B cell (primary cell): ENCODE data around the gene TPST1. TPM values are rescaled to one million over a fixed set of nuclear protein-coding genes. Genes with fewer than 3 reads are reported as not detected.

ENCODE experiments used
- ATAC-seq: fragments of 200-7000 bp; cut with Tn5 transposase; one replicate; pipeline ENCODE4 v1.10.0; 2021; ENCODE audit warnings: low read depth, mild to moderate bottlenecking, moderate number of reproducible peaks, moderate library complexity
- CTCF ChIA-PET: fragments of 350-600 bp; sonication (Branson Sonifier 250); formaldehyde crosslinking; loops from one replicate; lab custom pipeline; 2021; ENCODE audit warnings: antibody characterized with exemption, inconsistent platforms; lab: Charles Lee
- POLR2A ChIA-PET: fragments of 350-600 bp; sonication (Branson Sonifier 250); formaldehyde crosslinking; loops from one replicate; lab custom pipeline; 2021; ENCODE audit warnings: antibody characterized with exemption; lab: Charles Lee
- DNase-seq: peaks from one replicate; pipeline ENCODE4 v3.0.0; 2013
- H2AFZ ChIP-seq: 2 replicates; pipeline ENCODE4 v1.6.1; 2012; ENCODE audit warnings: mild to moderate bottlenecking, low read depth, low read length; ENCODE audit not compliant: insufficient read depth, poor library complexity, severe bottlenecking
- H3K27ac ChIP-seq, 2 donors: 1 replicate in 1 of 2; 2 replicates in 1 of 2; pipeline ENCODE4 v1.5.1; 2012 to 2013; ENCODE audit warnings: low read length in 2 of 2, mild to moderate bottlenecking in 2 of 2, moderate library complexity in 1 of 2
- H3K27me3 ChIP-seq, 4 experiments: fragments of 200-600 bp in 1 of 4; sonication (generic) in 1 of 4; replicated peaks in 1 of 4; 1 replicate in 2 of 4; 2 replicates in 2 of 4; pipeline versions ENCODE4 v1.6.1 to v1.7.0; 2013 to 2016; ENCODE audit warnings: low read length in 3 of 4, mild to moderate bottlenecking in 2 of 4, mixed read lengths in 1 of 4, moderate library complexity in 1 of 4; ENCODE audit not compliant: insufficient read depth in 4 of 4, control insufficient read depth in 3 of 4; ENCODE audit errors: control extremely low read depth in 1 of 4
- H3K36me3 ChIP-seq, 2 experiments: replicated peaks in 1 of 2; 1 replicate in 1 of 2; 2 replicates in 1 of 2; pipeline versions ENCODE4 v1.6.1 to v1.7.1; 2013; ENCODE audit warnings: low read length in 1 of 2; ENCODE audit not compliant: insufficient read depth in 2 of 2, control insufficient read depth in 1 of 2; ENCODE audit errors: control extremely low read depth in 1 of 2, extremely low read depth in 1 of 2
- H3K4me1 ChIP-seq, 2 donors: fragments of 200-600 bp in 1 of 2; sonication (generic) in 1 of 2; 1 replicate in 1 of 2; 2 replicates in 1 of 2; pipeline versions ENCODE4 v1.5.1 to v1.6.1; 2013 to 2017; ENCODE audit warnings: low read length in 2 of 2; ENCODE audit not compliant: control insufficient read depth in 2 of 2, insufficient read depth in 2 of 2
- H3K4me2 ChIP-seq: replicated peaks from 2 replicates; pipeline ENCODE3; 2012; ENCODE audit warnings: mild to moderate bottlenecking, low read depth, low read length; ENCODE audit not compliant: poor library complexity, severe bottlenecking
- H3K4me3 ChIP-seq, 5 experiments: fragments of 200-600 bp in 1 of 5; sonication (generic) in 1 of 5; 1 replicate in 3 of 5; 2 replicates in 2 of 5; pipeline versions ENCODE4 v1.5.1 to v1.7.0; 2011 to 2016; ENCODE audit warnings: low read length in 4 of 5, mild to moderate bottlenecking in 4 of 5, low read depth in 2 of 5, control low read depth in 1 of 5, moderate library complexity in 1 of 5; ENCODE audit not compliant: insufficient read depth in 1 of 5; ENCODE audit errors: control extremely low read depth in 1 of 5, extremely low read depth in 1 of 5
- H3K79me2 ChIP-seq: fragments of 200-600 bp; sonication (generic); one replicate; pipeline ENCODE4 v1.6.0; 2016; ENCODE audit warnings: low read length; ENCODE audit not compliant: control insufficient read depth, insufficient read depth
- H3K9ac ChIP-seq: fragments of 200-600 bp; sonication (generic); 2 replicates; pipeline ENCODE4 v1.6.1; 2017; ENCODE audit warnings: mild to moderate bottlenecking, low read length, moderate library complexity
- H3K9me3 ChIP-seq, 3 donors: one replicate each; pipeline versions ENCODE4 v1.6.1 to v1.7.1; 2013; ENCODE audit warnings: low read length in 2 of 3; ENCODE audit not compliant: control insufficient read depth in 2 of 3, insufficient read depth in 1 of 3; ENCODE audit errors: control extremely low read depth in 1 of 3
- H4K20me1 ChIP-seq: 2 replicates; pipeline ENCODE4 v1.6.0; 2012; ENCODE audit warnings: mild to moderate bottlenecking, low read length; ENCODE audit not compliant: insufficient read depth, control insufficient read depth, poor library complexity, severe bottlenecking
- H3K27ac Mint-ChIP-seq: one replicate; pipeline ENCODE4 v1.8.0; 2021; ENCODE audit warnings: mixed read lengths
- H3K27me3 Mint-ChIP-seq: one replicate; pipeline ENCODE4 v1.8.0; 2021; ENCODE audit warnings: mixed read lengths
- H3K4me1 Mint-ChIP-seq: one replicate; pipeline ENCODE4 v1.8.0; 2021; ENCODE audit warnings: mixed read lengths
- H3K4me3 Mint-ChIP-seq: one replicate; pipeline ENCODE4 v1.8.0; 2021; ENCODE audit warnings: mixed read lengths
- H3K9me3 Mint-ChIP-seq: one replicate; pipeline ENCODE4 v1.8.0; 2022; ENCODE audit warnings: mixed read lengths; ENCODE audit not compliant: insufficient read depth
- EZH2 ChIP-seq: IDR thresholded peaks from 2 replicates; pipeline ENCODE4 v1.6.1; 2012; ENCODE audit warnings: borderline replicate concordance, low read depth, mild to moderate bottlenecking, moderate library complexity, low read length; ENCODE audit not compliant: insufficient read depth, poor library complexity, severe bottlenecking
- WGBS: methylation state at CpG from one replicate; pipeline ENCODE4 v1.1.5; 2013; ENCODE audit warnings: missing lambda C conversion rate; ENCODE audit not compliant: insufficient coverage; 5-methylcytosine and 5-hydroxymethylcytosine counted together
- intact Hi-C: fragments of 100-400 bp; cut with micrococcal nuclease; formaldehyde crosslinking; loops from one replicate; pipeline ENCODE4 v1.10.0; 2022
- polyA plus RNA-seq: library from polyadenylated mRNA; depleted of rRNA; stranded (reverse); fragments of >200 nt; gene quantifications from 2 replicates; pipeline ENCODE4 v1.2.3, GENCODE V29; 2012
- total RNA-seq, 2 donors: library from RNA; stranded (reverse); fragments of 120-200 nt in 1 of 2; gene quantifications; 1 replicate in 1 of 2; 2 replicates in 1 of 2; pipeline versions ENCODE4 v1.2.3 to v1.2.4, GENCODE V29; 2013 to 2022
- TF ChIP-seq, protein P1 (sequence below): fragments of 200-600 bp; IDR thresholded peaks from one replicate; pipeline ENCODE4 v1.8.0; 2022; ENCODE audit warnings: antibody characterized with exemption, mild to moderate bottlenecking

The TPST1 gene
- total and polyA plus RNA-seq, 2 donors (not counting 1 experiment from before 2014, with no cell fraction given): 13.0 to 17.0 TPM

DNA sequence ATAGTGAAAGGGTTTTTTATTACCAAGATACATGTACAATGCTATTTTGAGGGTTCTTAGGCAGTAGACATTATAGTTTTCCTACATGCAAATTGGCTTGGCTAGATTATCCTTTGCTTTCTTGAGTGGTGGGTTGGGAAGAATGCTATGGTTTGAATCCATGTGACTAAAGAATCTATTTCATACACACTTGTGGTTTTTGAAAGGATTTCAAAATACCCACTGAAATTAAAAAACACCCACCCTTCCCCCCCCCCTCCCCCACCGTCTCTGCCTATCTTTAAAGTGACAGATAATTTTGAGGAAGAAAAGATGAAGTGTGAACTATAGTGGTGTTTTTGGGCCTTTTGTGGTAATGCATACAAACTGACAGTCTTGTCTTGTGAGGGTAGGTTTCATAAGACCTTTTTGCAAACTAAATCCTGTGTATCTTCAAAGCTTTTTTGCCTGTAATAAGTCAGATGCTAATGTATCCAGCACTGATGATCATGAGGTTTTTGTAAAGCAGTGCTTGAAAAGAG lies 90.9 kb downstream of the TPST1 start:
- ATAC-seq: no peak
- CTCF ChIA-PET: no interaction called here
- peaks cover 12% of the 10 kb centered on the region for H3K4me1 Mint-ChIP-seq

DNA sequence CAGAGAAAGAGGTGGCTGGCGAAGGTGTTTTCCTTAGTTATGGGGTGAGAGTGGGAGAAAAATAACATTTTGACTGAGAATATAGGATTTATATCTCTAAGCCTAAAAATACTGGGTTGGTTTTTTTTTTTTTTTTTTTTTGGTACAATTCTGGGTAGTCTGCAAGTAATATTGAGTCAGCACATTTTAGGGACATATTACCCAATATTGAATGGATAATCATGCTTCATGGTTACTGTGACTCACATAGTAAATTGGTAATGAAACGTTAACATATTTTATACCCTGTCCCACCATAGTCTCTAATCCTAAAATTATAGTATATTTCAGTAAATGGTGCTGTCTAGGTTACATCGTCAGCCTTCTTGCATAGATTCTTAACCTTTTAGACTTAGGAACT lies 91.4 kb downstream of the TPST1 start:
- Mint-ChIP-seq H3K4me3 (no peak overlapping the region), H3K9me3 (peaks cover 6% of the 10 kb centered on the region), H3K27me3 (no peaks in the 10 kb centered on the region), H3K4me1 (peaks cover 12% of the 10 kb centered on the region), H3K27ac (no peak overlapping the region)
- Histone ChIP-seq H3K9me3 (peaks cover 2 to 8% (median 5%) of the 10 kb centered on the region in 3 donors), H3K36me3 (peaks cover 0 to 1% of the 10 kb centered on the region in 2 experiments), H3K27ac (no peak overlapping the region), H3K4me3 (no peak overlapping the region), H3K9ac (no peak overlapping the region), H3K4me2 (no peak overlapping the region), H3K4me1 (peaks cover 0 to 3% of the 10 kb centered on the region in 2 donors), H3K79me2 (peaks cover 5% of the 10 kb centered on the region), H3K27me3 (no peaks in the 10 kb centered on the region), H4K20me1 (peaks cover 8% of the 10 kb centered on the region), H2AFZ (no peak overlapping the region)
- ChIA-PET CTCF (no interaction called here), POLR2A (no interaction called here)
- 100% methylated on average over 1 of the region's 3 CpGs for whole genome bisulfite sequencing
- ATAC-seq (no peak), DNase-seq (no peak)
- intact Hi-C loops: no loop called here
- TF ChIP-seq EZH2: no peak
- TF ChIP-seq, protein P1, sequence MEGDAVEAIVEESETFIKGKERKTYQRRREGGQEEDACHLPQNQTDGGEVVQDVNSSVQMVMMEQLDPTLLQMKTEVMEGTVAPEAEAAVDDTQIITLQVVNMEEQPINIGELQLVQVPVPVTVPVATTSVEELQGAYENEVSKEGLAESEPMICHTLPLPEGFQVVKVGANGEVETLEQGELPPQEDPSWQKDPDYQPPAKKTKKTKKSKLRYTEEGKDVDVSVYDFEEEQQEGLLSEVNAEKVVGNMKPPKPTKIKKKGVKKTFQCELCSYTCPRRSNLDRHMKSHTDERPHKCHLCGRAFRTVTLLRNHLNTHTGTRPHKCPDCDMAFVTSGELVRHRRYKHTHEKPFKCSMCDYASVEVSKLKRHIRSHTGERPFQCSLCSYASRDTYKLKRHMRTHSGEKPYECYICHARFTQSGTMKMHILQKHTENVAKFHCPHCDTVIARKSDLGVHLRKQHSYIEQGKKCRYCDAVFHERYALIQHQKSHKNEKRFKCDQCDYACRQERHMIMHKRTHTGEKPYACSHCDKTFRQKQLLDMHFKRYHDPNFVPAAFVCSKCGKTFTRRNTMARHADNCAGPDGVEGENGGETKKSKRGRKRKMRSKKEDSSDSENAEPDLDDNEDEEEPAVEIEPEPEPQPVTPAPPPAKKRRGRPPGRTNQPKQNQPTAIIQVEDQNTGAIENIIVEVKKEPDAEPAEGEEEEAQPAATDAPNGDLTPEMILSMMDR: no peak

More for the DNA sequence above, 90.9 kb downstream of the TPST1 start:
- Histone ChIP-seq H3K9ac (no peak overlapping the region), H3K4me3 (no peak overlapping the region), H3K27me3 (no peaks in the 10 kb centered on the region), H3K36me3 (peaks cover 0 to 1% of the 10 kb centered on the region in 2 experiments), H3K79me2 (peaks cover 5% of the 10 kb centered on the region), H2AFZ (no peak overlapping the region), H4K20me1 (peaks cover 8% of the 10 kb centered on the region), H3K27ac (no peak overlapping the region), H3K4me2 (no peak overlapping the region), H3K4me1 (peaks cover 0 to 3% of the 10 kb centered on the region in 2 donors), H3K9me3 (peaks cover 2 to 8% (median 5%) of the 10 kb centered on the region in 3 donors)
- TF ChIP-seq, protein P1: no peak
- no peak for TF ChIP-seq EZH2
- intact Hi-C loops: no loop called here
- H3K9me3 Mint-ChIP-seq: peaks cover 6% of the 10 kb centered on the region
- no peaks in the 10 kb centered on the region for H3K27me3 Mint-ChIP-seq
- POLR2A ChIA-PET: no interaction called here
- DNase-seq: no peak
- H3K27ac Mint-ChIP-seq: no peak overlapping the region
- no CpG with 5 or more reads among the region's 1 CpG for WGBS
- H3K4me3 Mint-ChIP-seq: no peak overlapping the region
